PC-9 (cell line): ENCODE data around the gene FARP1. TPM values are rescaled to one million over a fixed set of nuclear protein-coding genes. Genes with fewer than 3 reads are reported as not detected.

ENCODE experiments used
- BruUV-seq: library from RNA; stranded (reverse); fragments of 400-500 nt; replicated peaks from 2 replicates; lab custom pipeline; 2021; lab: Mats Ljungman, UMichigan
- CTCF ChIA-PET: fragments of 300-600 bp; sonication (Branson Sonifier 250); formaldehyde crosslinking; loops from one replicate; lab custom pipeline; 2022; ENCODE audit warnings: antibody characterized with exemption; lab: Charles Lee
- POLR2A ChIA-PET: fragments of 300-600 bp; sonication (Branson Sonifier 250); formaldehyde crosslinking; loops from one replicate; lab custom pipeline; 2022; ENCODE audit warnings: antibody characterized with exemption; ENCODE audit not compliant: unreplicated experiment; lab: Charles Lee
- DNase-seq, 2 experiments: peaks; one replicate each; pipeline versions ENCODE4 v3.0.0 to v3.0.0-alpha.2; 2015 to 2022; ENCODE audit warnings: mixed read lengths in 1 of 2
- H2AFZ ChIP-seq: fragments of 200-600 bp; sonication (generic); 2 replicates; pipeline ENCODE4 v1.8.1; 2017; ENCODE audit warnings: antibody characterized with exemption
- H3F3A ChIP-seq: fragments of 200-600 bp; sonication (generic); 2 replicates; pipeline ENCODE4 v1.8.1; 2017; ENCODE audit warnings: antibody characterized with exemption, mild to moderate bottlenecking, low read depth; ENCODE audit not compliant: insufficient read depth
- H3K27ac ChIP-seq: fragments of 200-600 bp; sonication (generic); 2 replicates; pipeline ENCODE4 v1.6.1; 2016; ENCODE audit warnings: mixed run types
- H3K27me3 ChIP-seq: fragments of 200-600 bp; sonication (generic); 2 replicates; pipeline ENCODE4 v1.6.1; 2016; ENCODE audit warnings: low read depth, mixed run types; ENCODE audit not compliant: insufficient read depth
- H3K36me3 ChIP-seq: fragments of 200-600 bp; sonication (generic); 2 replicates; pipeline ENCODE4 v1.6.1; 2016; ENCODE audit warnings: low read depth, mixed run types
- H3K4me1 ChIP-seq: fragments of 200-600 bp; sonication (generic); replicated peaks from 2 replicates; pipeline ENCODE4 v1.6.1; 2016; ENCODE audit warnings: mixed run types; ENCODE audit not compliant: insufficient read depth
- H3K4me2 ChIP-seq: fragments of 200-600 bp; sonication (generic); 2 replicates; pipeline ENCODE4 v1.6.1; 2017; ENCODE audit warnings: mixed run types
- H3K4me3 ChIP-seq: fragments of 200-600 bp; sonication (generic); 2 replicates; pipeline ENCODE4 v1.6.1; 2016; ENCODE audit warnings: mixed run types
- H3K79me2 ChIP-seq: fragments of 200-600 bp; sonication (generic); 2 replicates; pipeline ENCODE4 v1.6.1; 2017; ENCODE audit warnings: low read depth, mixed run types
- H3K9me2 ChIP-seq: fragments of 200-600 bp; sonication (generic); 2 replicates; pipeline ENCODE4 v1.8.1; 2017; ENCODE audit warnings: mild to moderate bottlenecking; ENCODE audit not compliant: insufficient read depth
- H3K9me3 ChIP-seq: fragments of 200-600 bp; sonication (generic); 2 replicates; pipeline ENCODE4 v1.8.1; 2016; ENCODE audit warnings: low read depth; ENCODE audit not compliant: insufficient read depth
- H4K20me1 ChIP-seq: fragments of 200-600 bp; sonication (generic); 2 replicates; pipeline ENCODE4 v1.8.1; 2017; ENCODE audit not compliant: insufficient read depth
- CTCF ChIP-seq: fragments of 200-600 bp; sonication (generic); conservative IDR thresholded peaks from 2 replicates; pipeline ENCODE4 v1.6.1; 2017; ENCODE audit warnings: mixed run types, antibody characterized with exemption, mild to moderate bottlenecking, moderate library complexity
- EZH2 ChIP-seq: fragments of 200-600 bp; sonication (generic); IDR thresholded peaks from 2 replicates; pipeline ENCODE4 v1.8.0; 2017; ENCODE audit warnings: antibody characterized with exemption, low read depth
- intact Hi-C: fragments of 100-400 bp; cut with micrococcal nuclease; formaldehyde crosslinking; loops from one replicate; pipeline ENCODE4 v1.10.0; 2022; ENCODE audit not compliant: unreplicated experiment
- total RNA-seq: library from RNA; stranded (reverse); gene quantifications from 2 replicates; pipeline ENCODE4 v1.2.3, GENCODE V29; 2021

FARP1 gene
- total RNA-seq, 1 experiment from 2014 or later, result 62.1 TPM

GRCh38 chr13:98370261-98370660 is 227.4 kb downstream of the FARP1 start:
- no TSS peak for BruUV-seq
- no peak for TF ChIP-seq CTCF
- intact Hi-C loops, result no loop called here
- DNase-seq, result no peak
- CTCF ChIA-PET, result no interaction called here
- Histone ChIP-seq H3K9me2 (no peaks in the 10 kb centered on the region; the same call in 1 of the 2 replicates), H3K4me1 (no peaks in the 10 kb centered on the region), H3K4me3 (no peak overlapping the region), H3K27me3 (no peaks in the 10 kb centered on the region), H4K20me1 (no peaks in the 10 kb centered on the region), H3K27ac (no peak overlapping the region), H3F3A (no peaks in the 10 kb centered on the region), H3K79me2 (no peaks in the 10 kb centered on the region), H3K9me3 (no peaks in the 10 kb centered on the region), H2AFZ (no peak overlapping the region), H3K4me2 (no peak overlapping the region), H3K36me3 (no peaks in the 10 kb centered on the region)
- POLR2A ChIA-PET, result interaction anchor here (0.6 kb wide), 1 partner anchor 571 kb away, joined by 9 read pairs; no protein-coding TSS in a partner anchor

GRCh38 chr13:98370806-98371515 is 228.1 kb downstream of the FARP1 start:
- POLR2A ChIA-PET, result no interaction called here
- H3K79me2 ChIP-seq, result no peaks in the 10 kb centered on the region
- BruUV-seq, result no TSS peak
- TF ChIP-seq CTCF, result no peak
- TF ChIP-seq EZH2, result no peak
- no peak overlapping the region for H3K27ac ChIP-seq
- H3K27me3 ChIP-seq, result no peaks in the 10 kb centered on the region
- no peak overlapping the region for H3K4me2 ChIP-seq
- no peak overlapping the region for H2AFZ ChIP-seq
- intact Hi-C loops, result no loop called here
- H3K9me3 ChIP-seq, result no peaks in the 10 kb centered on the region
- no peaks in the 10 kb centered on the region for H3K4me1 ChIP-seq
- H3K9me2 ChIP-seq, result no peaks in the 10 kb centered on the region; the same call in 1 of the 2 replicates
- H3K36me3 ChIP-seq, result no peaks in the 10 kb centered on the region
- no peak for DNase-seq
- no peaks in the 10 kb centered on the region for H3F3A ChIP-seq
- CTCF ChIA-PET, result no interaction called here
- H4K20me1 ChIP-seq, result no peaks in the 10 kb centered on the region
- H3K4me3 ChIP-seq, result no peak overlapping the region

GRCh38 chr13:98371516-98372023 is 228.7 kb downstream of the FARP1 start:
- H2AFZ ChIP-seq, result no peak overlapping the region
- no peaks in the 10 kb centered on the region for H3K9me3 ChIP-seq
- no peaks in the 10 kb centered on the region for H3K27me3 ChIP-seq
- no peaks in the 10 kb centered on the region for H4K20me1 ChIP-seq
- no peaks in the 10 kb centered on the region; the same call in 1 of the 2 replicates for H3K9me2 ChIP-seq
- no peaks in the 10 kb centered on the region for H3K4me1 ChIP-seq
- ChIA-PET CTCF (no interaction called here), POLR2A (no interaction called here)
- H3K4me2 ChIP-seq, result no peak overlapping the region
- H3K4me3 ChIP-seq, result no peak overlapping the region
- TF ChIP-seq EZH2, result no peak
- TF ChIP-seq CTCF, result no peak
- intact Hi-C loops, result no loop called here
- no TSS peak for BruUV-seq
- no peak overlapping the region for H3K27ac ChIP-seq
- H3F3A ChIP-seq, result no peaks in the 10 kb centered on the region
- no peaks in the 10 kb centered on the region for H3K36me3 ChIP-seq
- no peak for DNase-seq
- no peaks in the 10 kb centered on the region for H3K79me2 ChIP-seq
